HG03342 (cell line): ENCODE results near the gene KRT86.
"Not testable (repeated sequence)": the region's sequence is repeated elsewhere in the genome, so short reads cannot be mapped to it uniquely, and the experiment has no call there.

Experiments
- ATAC-seq: cut with Tn5 transposase; IDR thresholded peaks from one replicate; pipeline ENCODE4 v1.9.1; 2021; ENCODE audit warnings: mild to moderate bottlenecking, moderate library complexity; ENCODE audit not compliant: unreplicated experiment

Gene KRT86

DNA sequence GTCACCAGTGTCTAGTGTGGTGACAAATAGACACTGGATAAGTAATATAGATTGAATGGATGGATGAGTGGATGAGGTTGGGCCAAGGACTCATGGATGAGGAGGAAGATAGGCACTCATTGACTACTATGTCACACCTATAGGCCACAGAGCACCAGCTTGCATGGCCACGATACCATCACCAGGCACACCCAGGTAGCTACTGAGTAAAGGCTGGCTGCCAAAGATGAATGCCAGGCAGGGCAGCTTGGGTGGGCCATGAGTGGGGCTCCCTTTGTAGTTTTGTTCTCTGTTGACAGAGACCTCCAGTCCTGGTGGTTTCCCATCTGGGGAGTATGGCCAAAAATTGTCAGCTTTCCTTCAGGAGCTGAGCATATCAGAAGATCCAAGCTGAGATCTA lies 57.9 kb downstream of the KRT86 start:
- ATAC-seq: no peak

DNA sequence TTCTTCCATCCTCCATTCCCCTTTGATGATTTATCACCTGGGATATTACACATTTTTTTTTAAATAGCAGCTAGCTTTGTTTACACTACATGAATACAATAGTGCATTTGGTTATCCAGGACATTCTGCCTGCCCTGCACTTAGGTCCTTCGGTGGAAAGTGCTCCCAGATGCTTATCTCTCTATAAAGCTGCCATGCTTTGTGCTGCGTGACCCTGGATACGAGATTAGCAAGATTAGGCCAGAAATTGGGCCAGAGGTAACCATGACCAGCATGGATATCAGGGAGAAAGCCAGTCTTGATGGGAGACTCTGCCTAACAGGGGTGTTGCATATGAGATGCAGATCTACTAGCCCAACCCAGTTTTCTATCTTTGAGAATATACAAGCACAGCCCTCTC lies 58.9 kb downstream of the KRT86 start:
- ATAC-seq: no peak

DNA sequence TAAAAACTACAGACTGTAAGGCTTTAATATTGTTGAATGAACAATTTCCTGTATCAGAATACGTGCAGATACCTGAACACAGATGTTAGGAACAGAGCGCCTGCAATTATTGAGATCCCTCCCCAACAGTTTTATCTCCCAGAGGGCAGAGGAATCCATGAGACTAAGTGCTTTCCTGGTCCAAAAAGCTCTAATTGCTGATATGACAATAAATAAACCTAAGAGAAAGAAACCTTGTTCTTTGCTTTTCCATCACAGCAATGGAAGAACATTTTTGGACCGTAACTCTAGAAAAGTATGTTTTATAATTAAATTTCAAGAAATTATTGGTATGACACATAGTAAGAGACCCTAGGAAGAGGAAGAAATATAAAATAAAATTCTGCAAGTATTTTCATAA lies 59.7 kb downstream of the KRT86 start:
- ATAC-seq: no peak

DNA sequence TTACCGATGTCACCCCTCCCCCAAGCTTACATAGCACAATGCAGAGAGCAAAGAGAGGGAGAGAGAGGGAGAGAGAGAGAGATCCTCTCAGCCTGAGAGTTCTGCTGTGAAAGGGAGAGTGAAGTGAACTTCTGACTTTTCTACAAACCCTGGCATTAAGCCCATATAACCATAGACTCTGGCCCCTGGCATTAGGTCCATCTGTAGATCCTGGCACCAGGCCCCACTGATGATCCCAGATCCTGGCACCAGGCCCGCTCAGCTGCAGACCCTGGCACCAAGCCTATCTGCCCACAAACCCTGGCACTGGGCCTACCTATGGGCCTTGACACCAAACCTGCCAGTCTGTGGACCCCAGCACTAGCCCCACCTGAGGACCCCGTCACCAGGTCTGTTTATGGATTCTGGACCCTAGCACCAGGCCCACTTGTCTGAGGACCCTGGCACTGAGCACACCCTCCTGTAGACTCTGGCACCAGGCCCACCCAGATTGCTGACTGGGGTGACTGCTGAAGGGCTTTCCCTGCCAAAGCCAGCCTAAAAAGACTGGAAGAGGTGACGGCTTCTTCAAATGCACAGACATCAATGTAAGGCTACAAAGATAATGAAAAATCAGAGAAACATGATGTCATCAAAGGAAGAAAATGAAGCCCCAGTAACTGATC lies 61.3 kb downstream of the KRT86 start:
- ATAC-seq: no peak

DNA sequence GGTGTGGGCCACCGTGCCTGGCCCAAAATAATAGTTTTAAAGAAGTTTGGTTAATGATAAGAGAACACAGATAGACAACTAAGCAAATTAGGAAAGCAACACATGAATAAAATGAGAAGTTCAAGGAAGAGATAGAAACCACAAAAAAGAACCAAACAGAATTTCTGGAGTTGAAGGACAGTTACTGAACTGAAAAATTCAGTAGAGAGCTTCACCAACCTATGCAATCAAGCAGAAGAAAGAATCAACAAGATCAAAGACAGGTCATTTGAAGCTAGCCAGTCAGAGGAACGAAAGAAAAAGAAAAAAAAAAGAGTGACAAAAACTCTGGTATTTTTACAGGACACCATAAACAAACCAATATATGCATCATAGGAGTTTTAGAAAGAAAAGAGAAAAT lies 62.2 kb downstream of the KRT86 start:
- ATAC-seq: no peak

DNA sequence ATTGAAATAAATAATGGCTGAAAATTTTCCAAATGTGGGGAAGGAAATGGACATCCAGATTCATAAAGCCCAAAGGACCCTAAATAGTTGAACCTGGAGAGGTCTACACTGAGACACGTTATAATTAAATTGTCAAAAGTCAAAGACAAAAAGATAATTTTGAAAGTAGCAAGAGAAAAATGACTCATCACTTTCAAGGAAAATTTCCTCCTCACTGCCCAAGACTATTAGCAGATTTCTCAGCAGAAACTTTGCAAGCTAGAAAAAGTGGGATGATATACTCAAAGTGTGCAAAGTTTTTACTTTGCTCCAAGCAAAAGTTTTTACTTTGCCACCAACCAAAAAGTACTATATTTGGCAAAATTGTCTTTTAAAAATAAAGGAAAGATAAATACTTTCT lies 62.6 kb downstream of the KRT86 start:
- no peak for ATAC-seq

DNA sequence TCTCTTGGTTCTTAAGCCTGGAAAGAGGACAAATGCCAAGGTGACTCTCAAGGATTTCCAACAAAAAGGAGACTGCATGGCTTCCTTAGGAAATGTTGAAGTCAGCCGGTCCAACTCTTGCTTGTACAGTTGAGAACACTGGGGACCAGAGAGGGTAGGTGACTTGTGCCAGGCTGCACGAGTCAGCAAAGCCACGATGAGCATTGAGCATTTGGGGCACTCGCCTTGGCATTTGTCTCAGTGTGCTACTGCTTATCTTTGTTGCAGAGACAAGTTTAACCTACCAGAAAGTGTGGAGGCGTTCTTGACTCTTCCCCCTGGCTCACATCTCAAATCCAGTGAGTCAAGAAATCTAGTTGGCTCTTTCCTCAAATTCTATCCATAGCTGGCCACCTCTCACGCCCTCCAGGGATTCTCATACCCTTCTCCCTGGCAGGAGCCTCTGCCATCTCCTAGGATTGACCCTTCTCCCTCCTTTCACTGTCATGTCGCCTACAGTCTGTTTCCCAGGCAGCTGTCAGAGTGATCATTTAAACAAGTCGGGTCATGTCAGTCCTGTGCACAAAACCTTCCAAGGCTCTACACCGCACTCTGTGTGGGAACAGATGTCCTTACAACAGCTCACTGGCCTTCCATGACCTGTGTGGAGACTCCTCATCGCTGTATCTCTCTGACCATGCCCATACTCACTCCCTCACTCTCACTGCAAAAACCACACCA lies 64.0 kb downstream of the KRT86 start:
- ATAC-seq: no peak

DNA sequence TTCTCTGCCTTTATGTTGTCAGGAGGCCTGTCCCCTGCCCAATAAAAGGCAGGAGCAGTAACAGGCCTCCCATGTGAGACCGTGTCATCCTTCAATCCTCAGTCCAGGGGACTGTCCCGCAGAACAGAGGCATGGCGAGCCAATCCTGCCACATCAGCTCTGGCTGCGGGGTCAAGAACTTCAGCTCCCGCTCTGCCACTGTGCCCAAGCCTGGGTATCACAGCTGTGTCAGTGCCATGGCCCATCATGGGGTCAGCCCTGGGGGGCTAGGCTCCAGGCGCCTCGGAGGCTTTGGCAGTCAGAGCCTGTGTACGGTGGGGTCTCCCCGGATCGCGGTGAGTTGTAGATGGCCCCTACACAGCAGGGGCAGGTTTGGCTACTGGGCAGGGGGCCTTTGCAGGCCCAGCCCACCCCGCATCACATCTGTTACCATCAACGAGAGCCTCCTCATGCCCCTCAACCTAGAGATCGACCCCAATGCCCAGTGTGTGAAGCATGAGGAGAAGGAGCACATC lies 66.7 kb downstream of the KRT86 start:
- ATAC-seq: no peak

DNA sequence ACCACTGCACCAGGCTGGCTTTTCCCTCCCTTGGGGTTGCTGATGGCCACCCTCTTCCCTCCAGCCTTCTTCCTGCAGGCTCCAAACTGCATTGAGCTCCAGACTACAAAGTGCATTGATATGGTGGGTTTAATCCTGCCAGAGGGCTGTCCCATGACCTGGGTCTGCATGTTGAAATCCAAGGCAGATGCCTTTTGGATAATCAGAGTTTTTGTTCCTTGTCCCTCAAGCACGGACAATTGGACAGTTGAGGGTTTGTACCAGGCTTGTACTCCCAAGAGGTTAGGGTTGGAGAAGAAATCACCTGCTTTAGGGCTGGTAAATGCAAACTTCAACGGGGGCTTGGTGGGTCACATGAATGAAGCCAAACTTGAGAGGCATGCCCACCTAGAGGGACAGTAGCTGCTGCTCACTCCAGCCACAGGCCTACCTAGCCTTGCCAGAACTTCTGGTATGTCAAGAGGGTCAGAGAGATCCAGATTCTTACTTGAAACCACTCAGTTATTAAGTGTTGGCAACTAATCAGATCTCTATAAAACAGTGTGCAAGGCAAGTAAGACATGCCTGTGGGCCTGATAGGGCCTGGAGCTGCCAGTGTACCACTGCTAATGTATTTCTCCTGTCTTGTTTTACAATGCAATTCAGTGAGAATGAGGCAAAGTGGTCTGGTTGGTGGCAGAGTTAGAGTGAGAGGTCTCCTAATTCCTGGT lies 68.5 kb downstream of the KRT86 start:
- no peak for ATAC-seq

DNA sequence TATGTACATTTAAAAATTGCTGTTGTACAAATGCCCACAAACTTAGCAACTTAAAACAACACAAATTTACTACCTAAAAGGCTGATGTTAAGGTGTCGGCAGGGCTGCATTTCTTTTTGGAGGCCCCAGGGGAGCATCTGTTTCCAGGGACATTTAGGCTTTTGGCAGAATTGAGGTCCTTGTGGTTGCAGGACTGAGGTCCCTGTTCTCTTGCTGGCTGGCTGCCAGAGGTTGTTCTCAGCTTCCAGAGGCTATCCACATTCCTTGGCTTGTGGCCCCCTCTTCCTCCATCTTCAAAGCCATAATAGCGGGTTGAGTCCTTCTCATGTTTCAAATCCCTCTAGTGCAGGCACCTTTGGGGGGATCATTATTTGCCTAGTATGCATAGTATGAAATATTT lies 69.1 kb downstream of the KRT86 start:
- ATAC-seq: no peak

DNA sequence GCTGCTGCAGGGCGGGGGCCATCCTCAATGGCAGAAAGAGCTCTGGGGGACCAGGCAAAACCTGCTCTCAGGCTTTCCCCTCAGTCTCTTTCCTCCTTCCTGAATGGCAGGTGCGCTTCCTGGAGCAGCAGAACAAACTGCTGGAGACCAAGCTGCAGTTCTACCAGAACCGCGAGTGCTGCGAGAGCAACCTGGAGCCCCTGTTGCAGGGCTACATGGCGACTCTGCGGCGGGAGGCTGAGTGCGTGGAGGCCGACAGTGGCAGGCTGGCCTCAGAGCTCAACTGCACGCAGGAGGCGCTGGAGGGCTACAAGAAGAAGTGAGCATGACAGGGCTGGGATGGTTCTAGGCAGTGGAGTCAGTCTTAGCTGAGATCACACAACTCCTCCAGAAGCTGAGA lies 69.7 kb downstream of the KRT86 start:
- no peak for ATAC-seq

DNA sequence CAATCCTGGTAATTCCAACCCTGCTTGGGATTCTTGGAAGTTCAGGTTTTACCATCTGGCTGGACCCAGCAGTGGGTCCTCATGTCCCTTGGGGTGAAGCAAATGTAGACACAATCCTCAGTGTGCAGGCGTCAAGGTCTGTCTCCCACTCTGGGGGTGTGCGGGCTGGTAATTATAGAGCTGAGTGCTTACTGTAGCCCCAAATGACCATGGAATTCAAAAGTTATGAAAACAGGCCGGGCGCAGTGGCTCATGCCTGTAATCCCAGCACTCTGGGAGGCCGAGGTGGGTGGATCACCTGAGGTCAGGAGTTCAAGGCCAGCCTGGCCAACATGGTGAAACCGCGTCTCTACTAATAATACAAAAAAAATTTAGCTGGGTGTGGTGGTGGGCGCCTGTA lies 70.6 kb downstream of the KRT86 start:
- not testable (repeated sequence) for ATAC-seq

DNA sequence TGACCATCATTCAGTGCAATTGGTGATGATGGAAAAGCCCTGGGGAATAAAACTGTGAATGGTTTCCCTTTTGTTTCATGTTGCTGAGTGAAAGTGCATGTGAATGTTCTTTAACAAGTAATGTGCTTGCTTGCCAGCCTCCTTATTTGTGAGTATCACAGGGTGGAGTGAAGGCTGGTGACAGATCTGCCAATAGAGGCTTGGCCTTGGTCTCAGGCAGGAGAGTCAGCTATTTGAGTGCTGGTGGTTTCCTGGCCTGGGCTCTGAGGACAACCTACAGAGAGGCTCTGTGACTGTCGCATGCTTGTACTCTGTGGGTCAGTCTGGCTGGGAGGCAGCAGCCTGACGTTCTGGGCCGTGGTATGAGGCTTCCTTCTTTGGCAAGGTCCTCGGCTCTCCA lies 72.1 kb downstream of the KRT86 start:
- ATAC-seq: no peak

DNA sequence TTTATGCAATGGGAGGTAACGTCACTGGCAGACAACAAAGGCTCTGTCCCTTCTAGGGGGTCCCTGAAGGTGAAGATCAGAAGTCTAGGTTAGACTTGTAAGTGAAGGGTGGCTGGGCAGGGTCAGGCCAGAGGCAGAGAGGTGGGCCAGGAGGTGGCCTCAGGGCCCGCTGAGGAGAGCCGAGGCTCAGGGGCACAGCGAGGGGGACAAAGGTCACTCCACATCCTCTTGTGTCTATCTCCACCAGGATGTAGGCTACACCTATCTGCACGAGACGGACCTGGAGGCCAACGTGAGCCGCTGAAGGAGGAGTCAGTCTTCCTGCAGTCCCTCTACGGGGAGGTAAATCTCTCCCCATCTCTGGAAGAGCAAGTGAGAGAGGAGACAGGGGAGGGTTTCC lies 72.6 kb downstream of the KRT86 start:
- ATAC-seq: no peak

DNA sequence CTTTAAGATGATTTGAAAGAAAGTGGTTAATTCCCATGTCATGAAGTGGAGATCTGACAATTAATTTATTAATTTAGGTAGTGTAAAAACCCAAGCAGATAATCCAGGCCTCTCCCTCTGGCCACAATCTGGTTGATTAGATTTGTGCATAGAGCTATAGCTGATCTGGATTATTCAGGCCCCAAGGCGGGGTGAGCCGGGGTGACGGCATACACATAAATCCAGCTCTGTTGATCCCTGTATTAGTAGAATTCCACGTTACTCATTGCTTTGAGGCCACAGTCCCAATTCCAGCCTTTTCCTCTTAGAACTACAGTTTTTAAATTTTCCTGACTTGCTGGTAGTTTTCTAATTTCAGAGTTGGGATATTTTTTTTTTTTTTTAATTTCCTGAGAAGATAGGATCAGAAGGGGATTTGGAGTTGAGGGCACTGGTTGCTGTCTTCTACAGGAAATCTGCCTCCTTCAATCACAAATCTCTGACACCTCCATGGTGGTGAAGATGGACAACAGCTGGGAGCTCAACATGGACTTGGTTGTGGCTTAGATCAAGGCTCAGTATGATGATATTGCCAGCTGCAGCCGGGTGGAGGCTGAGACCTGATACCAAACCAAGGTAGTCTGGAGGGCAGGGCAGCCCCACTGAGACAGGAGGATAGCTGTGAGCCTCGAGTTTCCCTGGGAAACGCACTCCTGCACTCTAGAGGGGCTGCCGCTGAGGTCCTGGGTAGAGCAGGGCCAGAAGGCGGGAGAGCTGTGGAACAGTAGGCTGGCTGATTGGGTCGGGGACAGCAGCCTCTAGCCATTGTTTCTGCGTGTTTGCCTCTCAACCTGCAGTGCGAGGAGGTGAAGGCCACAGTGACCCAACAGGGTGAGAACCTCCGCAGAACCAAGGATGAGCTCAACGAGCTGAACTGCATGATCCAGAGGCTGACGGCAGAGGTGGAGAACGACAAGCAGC lies 73.4 kb downstream of the KRT86 start:
- no peak for ATAC-seq

DNA sequence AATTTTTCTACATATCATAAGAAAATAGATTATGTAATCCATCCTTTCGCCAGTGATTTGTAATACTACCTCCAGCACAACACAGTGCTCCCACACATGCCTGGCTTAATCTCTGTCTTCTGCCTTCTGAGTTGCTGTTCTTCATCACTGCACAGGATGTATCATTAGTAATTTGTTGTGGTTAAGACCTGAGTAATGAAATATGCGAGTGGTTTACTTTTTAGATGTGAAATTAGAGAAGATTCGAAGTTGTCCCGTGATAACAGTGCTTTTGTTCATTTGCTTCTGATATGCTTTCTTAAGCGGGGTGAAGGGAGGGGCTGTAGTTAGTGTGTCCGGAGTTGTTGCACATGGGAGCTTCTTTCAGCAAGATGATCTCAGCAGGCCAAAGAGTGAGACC lies 74.8 kb downstream of the KRT86 start:
- no peak for ATAC-seq

DNA sequence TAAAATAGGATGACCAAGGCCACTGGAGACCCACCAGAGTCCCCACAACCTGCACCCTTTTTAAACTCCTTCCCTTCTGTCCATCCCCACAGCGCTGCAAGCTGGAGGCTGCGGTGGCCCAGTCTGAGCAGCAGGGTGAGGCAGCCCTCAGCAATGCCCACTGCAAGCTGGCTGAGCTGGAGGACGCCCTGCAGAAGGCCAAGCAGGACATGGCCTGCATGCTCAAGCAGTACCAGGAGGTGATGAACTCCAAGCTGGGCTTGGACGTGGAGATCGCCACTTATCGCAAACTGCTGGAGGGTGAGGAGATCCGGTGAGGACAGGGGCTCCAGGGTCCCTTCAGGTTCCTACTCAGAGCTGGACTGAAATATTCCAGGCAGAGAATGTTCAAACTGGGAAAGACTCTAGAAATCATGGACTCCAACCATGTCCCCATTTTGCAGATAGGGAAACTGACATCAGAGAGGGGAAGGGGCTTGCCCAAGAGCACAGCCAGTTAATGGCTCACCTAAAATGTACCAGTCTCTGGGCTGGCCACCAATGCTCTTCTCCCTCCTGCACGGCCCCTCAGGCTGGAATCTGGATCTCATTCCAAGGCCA lies 75.7 kb downstream of the KRT86 start:
- no peak for ATAC-seq

DNA sequence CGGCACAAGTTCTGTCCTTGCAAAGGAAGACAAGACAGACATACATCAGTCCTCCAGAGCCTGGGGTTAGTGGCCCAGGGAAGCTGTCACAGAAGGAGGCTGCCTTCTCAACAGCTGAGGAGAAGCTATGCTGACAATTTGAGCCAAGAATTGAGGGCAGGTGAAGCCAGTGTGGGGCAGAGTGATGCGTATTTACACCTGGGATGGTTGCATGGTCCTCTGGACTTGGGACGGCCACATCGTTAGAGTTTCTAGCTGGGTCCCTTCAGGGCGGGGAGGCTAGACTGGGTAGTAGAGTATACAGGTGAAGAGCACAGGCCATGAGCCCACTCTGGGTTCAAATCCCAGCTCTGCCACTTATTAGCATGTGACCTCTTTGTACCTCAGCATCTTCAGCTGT lies 76.3 kb downstream of the KRT86 start:
- ATAC-seq: no peak

DNA sequence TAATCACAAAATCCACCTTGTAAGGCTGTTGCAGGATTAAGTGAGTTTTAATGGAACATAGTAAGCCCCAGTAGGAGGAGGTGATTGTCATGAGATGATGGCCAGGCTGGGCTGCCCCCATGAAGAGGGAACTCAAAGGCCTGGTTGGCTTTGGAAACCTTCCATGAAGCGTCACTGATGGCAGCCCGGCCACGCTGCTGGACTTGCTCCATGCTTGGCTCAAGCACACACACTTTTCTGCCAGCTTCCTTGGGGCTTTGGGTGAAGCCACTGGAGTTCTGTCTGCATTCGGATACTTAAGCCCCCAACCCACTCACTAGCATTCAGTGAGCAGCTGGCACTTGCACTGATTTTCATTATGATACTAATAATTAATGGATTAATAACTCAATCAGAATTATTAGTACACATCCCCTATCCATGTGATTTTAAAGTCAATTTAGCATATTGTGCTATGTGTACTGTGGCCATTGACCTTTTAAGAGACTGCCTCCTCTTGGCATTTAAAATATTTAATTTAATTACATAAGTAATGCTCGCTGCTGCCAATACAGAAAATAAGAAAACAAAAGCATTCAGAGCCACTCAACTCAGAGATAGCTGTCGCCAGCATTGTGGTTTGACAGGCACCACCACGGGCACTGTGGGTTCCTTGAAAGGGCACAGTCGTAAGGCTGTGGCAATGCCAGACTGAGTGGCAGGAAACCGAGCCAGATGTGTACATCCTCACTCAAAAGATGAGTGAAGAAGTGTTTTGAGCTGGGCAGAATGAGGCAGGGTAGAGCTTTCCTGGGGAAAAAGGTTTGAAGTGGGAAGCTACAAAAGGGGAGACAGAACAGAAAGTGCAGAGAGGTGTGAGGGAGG lies 77.0 kb downstream of the KRT86 start:
- ATAC-seq: no peak

DNA sequence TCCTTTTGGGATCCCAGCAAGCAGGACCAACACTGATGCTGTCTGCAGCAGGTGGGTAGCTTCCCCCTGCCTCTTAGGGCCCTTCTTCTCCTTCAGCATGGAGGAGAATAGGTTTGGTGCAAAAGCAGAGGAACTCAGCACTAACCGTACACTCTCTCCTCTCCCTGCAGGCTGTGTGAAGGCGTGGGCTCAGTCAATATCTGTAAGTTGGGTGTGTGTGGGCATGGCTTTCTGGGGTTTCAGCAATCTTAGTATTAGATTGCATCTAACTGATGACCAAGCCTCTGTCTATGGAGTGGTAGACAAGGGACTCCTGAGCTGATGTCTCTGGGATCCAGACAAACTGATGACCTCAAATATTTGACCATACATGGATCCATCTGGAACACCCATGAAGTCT lies 78.5 kb downstream of the KRT86 start:
- ATAC-seq: no peak
